NCI-H1930 (cell line): ENCODE measurements around the gene YWHAQ.
"Not testable (repeated sequence)": the region's sequence is repeated elsewhere in the genome, so short reads cannot be mapped to it uniquely, and the experiment has no call there.

Source experiments
- DNase-seq, 2 experiments: peaks; one replicate each; lab custom pipeline; 2025; lab: John Stamatoyannopoulos, UW

Gene YWHAQ

GRCh38 chr2:9594366-9595054, 36.3 kb downstream of the YWHAQ start:
- DNase-seq: no peak

GRCh38 chr2:9593925-9594324, 36.9 kb downstream of the YWHAQ start:
- DNase-seq: no peak

GRCh38 chr2:9592699-9593098, 38.1 kb downstream of the YWHAQ start:
- DNase-seq: no peak

- DNase-seq: no peak
Observed at GRCh38 chr2:9590641-9591040, 40.2 kb downstream of the YWHAQ start.

GRCh38 chr2:9586465-9586864, 44.3 kb downstream of the YWHAQ start:
- no peak for DNase-seq

GRCh38 chr2:9585486-9585885, 45.3 kb downstream of the YWHAQ start:
- no peak for DNase-seq

GRCh38 chr2:9584902-9585301, 45.9 kb downstream of the YWHAQ start:
- DNase-seq: not testable (repeated sequence)

GRCh38 chr2:9582624-9583023, 48.2 kb downstream of the YWHAQ start:
- no peak for DNase-seq

GRCh38 chr2:9578467-9579235, 52.1 kb downstream of the YWHAQ start:
- DNase-seq: no peak

- no peak for DNase-seq
Observed at GRCh38 chr2:9574331-9574730, 56.5 kb downstream of the YWHAQ start.

- DNase-seq: no peak
Observed at GRCh38 chr2:9573840-9574239, 57.0 kb downstream of the YWHAQ start.

GRCh38 chr2:9573013-9573720, 57.6 kb downstream of the YWHAQ start:
- no peak for DNase-seq

- DNase-seq: no peak
Observed at GRCh38 chr2:9570182-9571060, 60.4 kb downstream of the YWHAQ start.

GRCh38 chr2:9565436-9566153, 65.2 kb downstream of the YWHAQ start:
- no peak for DNase-seq

- DNase-seq: no peak
Observed at GRCh38 chr2:9560628-9561027, 70.2 kb downstream of the YWHAQ start.

- no peak for DNase-seq
Observed at GRCh38 chr2:9558948-9559381, 71.8 kb downstream of the YWHAQ start.

GRCh38 chr2:9556121-9556743, 74.6 kb downstream of the YWHAQ start:
- no peak for DNase-seq

- peak; percentile 93 to 94 for DNase-seq
Observed at GRCh38 chr2:9555297-9556120, 75.3 kb downstream of the YWHAQ start, which contains the start of gene ADAM17. ADAM17 (minus strand) TSS chr2:9555830; CDS start chr2:9555605, 225 bp downstream.

GRCh38 chr2:9554921-9555296, 75.9 kb downstream of the YWHAQ start:
- DNase-seq: no peak
